VCaP (cell line): ENCODE results near the gene HIC1.

ENCODE experiments used
- H3K27ac ChIP-seq: fragments of 450-650 bp; 2 replicates; pipeline ENCODE4 v1.5.1; 2017
- CTCF ChIP-seq: fragments of 450-650 bp; conservative IDR thresholded peaks from 2 replicates; pipeline ENCODE4 v1.5.1; 2017; ENCODE audit warnings: mild to moderate bottlenecking, moderate library complexity

Gene HIC1

DNA sequence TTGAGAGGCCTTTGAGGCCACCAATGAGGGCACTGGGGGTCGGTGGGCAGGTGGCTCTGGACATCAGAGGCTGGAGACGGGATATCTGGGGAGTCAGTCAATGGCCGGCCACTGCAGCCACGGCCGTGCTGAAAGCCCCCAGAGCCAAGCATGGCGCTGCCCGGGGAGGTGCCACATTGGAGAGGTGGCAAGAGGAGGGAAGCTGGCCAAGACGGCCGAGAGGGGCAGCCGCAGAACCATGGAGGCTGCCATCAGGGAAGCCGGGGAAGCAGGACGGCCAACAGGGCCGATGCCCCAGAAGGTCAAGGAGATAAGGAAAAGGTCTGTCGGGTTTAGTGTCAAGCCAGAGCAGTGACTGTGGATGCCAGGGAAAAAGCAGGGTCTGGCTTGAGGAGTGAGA is 39.6 kb upstream of the HIC1 start:
- H3K27ac ChIP-seq = no peak overlapping the region
- TF ChIP-seq CTCF = no peak

DNA sequence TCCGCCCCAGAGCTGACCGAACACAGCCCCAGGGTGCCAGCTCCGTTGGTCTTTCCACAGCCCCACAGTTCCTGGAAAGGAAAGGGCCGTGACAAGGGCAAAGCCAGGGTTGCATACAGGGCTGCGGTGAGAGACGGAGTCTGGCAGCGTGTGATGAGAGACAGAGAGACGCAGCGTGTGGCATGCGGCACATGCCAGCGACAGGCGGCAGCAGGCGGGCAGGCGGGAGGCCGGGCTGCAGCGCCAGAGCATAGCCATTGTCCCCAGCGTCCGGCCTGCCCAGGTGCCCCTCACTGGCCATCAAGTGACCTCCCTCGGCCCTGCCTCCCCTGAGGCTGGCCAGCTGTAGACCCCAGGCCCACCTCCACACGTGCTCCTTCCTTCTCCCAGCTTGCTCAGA is 38.4 kb upstream of the HIC1 start:
- no peak overlapping the region for H3K27ac ChIP-seq
- TF ChIP-seq CTCF = no peak

DNA sequence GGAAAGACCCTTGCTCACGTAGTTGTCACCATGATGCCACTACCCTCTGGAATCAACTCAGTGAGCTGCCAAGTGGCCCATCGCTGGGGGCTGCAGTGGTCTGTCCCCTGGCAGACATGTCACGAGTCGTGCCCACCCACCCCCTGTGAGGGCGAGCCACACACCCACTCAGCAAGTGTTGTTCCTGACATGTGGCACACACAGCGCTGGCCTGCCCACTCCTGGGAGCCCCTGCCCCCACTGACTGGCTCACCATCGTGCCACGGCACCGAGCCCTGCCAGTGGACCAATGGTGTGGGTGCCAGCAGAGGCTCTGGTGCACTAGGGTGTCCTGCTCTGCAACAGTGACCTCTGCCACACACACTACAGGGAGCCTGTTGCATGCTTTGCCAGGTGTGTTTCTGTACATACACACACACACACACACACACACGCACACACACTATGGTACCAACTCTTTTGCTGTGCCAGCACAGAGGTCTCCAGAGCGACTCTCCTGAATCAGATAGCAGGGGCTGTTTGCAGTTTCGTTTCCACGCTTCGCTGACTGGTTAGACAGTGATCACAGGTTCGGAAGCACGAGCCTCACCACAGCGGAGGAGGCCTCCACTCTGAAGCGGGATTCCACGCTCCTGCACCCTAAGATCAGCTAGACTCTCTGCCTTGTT is 37.5 kb upstream of the HIC1 start:
- TF ChIP-seq CTCF = no peak
- no peak overlapping the region for H3K27ac ChIP-seq

- TF ChIP-seq CTCF = no peak
- H3K27ac ChIP-seq = no peak overlapping the region
Observed at GRCh38 chr17:2018716-2019510, 36.0 kb upstream of the HIC1 start.

- TF ChIP-seq CTCF = no peak
- H3K27ac ChIP-seq = no peak overlapping the region
Observed at GRCh38 chr17:2019723-2020122, 35.2 kb upstream of the HIC1 start.

DNA sequence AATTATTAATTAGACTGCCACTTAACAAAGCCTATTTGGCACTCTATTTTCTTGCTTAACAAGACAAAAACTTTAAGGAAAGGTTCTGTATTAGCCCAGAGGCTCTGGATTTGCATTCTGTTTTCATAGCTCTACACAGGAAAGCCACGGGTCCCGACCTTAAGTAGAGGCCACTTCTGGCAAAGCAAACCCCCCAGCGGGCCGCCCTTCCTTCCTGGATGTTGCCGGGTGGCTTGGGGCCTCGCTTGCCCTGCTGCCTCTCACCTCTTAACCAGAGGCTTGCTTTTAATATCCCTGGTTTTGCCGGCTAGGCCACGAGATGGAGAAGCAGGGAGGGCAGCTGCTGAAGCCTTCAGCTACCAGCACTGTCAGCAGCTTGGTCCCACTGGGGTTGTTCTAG is 34.2 kb upstream of the HIC1 start:
- no peak for TF ChIP-seq CTCF
- H3K27ac ChIP-seq = no peak overlapping the region

DNA sequence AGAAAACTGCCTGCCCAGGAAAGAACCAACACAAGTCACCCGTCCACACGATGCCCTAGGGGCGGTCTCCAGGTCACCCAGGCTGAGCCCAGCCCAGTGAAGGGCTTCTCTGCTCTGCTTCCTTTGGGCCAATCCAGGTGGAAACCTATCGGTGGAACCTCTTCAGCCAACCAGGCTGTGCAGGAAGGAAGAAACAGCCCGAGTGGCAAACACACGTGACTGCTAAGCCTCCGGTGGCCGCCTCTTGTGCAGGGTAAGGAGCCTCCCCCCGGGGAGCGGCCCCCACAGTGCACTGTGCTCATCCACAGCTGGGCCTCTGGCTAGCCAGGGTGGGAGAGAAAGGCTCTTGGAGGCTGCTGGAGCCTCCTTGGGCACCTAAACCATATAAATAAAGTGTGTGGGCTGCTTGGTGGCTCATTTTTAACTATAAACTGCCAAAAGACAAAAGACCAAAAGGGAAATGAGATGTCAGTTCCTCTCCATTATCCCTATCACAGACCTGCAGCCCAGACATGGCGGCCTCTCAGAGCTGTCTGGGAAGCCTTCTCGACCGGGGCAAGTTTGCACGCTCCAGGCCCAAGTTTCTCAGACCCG is 32.2 kb upstream of the HIC1 start:
- TF ChIP-seq CTCF = no peak
- H3K27ac ChIP-seq = no peak overlapping the region
